ENCODE measurements around the gene ABHD17B.

ABHD17B gene

DNA sequence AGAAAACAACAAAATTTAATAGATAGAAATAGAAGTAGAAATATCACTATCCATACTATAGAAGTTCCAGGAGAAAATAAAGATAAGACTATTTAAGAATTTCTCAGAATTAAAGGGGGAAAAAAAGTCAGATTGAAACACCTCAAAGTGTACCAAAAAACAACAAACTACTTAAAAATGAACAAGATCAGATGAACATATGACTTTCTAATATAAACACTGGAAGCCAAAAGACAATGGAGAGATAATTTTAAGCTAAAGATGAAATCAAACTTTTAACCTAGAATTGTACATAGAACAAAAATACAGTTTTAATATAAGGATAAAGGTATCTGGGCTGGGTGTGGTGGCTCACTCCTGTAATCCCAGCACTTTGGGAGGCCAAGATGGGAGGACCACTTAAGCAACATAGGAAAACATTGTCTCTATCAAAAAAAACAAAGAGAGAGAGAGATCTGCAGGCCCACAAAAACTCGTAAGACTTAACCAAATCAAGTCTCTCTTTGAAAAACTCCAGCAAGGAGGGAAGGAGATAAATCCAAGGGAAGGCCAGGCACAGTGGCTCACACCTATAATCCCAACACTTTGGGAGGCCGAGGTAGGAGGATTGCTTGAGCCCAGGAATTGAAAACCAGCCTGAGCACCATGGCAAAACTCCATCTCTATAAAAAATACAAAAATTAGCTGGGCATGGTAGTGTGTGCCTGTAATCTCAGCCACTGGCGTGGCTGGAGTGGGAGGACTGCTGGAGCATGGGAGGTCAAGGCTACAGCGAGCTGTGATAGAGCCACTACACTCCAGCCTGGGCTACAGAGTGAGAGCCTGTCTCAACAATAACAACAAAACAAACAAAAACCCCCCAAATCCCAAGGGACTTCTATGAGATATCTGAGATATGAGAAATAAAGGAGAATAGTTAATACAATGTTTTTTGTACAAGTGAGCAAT, 32.4 kb downstream of the ABHD17B start:
- H3K4me1 Mint-ChIP-seq = no peaks in the 10 kb centered on the region
- no peak for DNase-seq
- no peak for TF ChIP-seq CTCF (IDR thresholded peaks at IDR 0.05)
- H3K27ac Mint-ChIP-seq = no peak overlapping the region
- H3K27me3 Mint-ChIP-seq (ENCODE audit: low read depth, poor library complexity) = peaks cover 4% of the 10 kb centered on the region
- no peak overlapping the region for H3K4me3 Mint-ChIP-seq
- peaks cover 75% of the 10 kb centered on the region for H3K9me3 Mint-ChIP-seq
- H3K36me3 Mint-ChIP-seq (ENCODE audit: low read depth) = peaks cover 92% of the 10 kb centered on the region

GRCh38 chr9:71876829-71877228, 34.2 kb downstream of the ABHD17B start:
- H3K4me3 Mint-ChIP-seq = no peak overlapping the region
- DNase-seq = no peak
- H3K36me3 Mint-ChIP-seq (ENCODE audit: low read depth) = peaks cover 79% of the 10 kb centered on the region
- TF ChIP-seq CTCF (IDR thresholded peaks at IDR 0.05) = no peak
- peaks cover 4% of the 10 kb centered on the region for H3K27me3 Mint-ChIP-seq (ENCODE audit: low read depth, poor library complexity)
- peaks cover 57% of the 10 kb centered on the region for H3K9me3 Mint-ChIP-seq
- no peak overlapping the region for H3K27ac Mint-ChIP-seq
- H3K4me1 Mint-ChIP-seq = no peaks in the 10 kb centered on the region

DNA sequence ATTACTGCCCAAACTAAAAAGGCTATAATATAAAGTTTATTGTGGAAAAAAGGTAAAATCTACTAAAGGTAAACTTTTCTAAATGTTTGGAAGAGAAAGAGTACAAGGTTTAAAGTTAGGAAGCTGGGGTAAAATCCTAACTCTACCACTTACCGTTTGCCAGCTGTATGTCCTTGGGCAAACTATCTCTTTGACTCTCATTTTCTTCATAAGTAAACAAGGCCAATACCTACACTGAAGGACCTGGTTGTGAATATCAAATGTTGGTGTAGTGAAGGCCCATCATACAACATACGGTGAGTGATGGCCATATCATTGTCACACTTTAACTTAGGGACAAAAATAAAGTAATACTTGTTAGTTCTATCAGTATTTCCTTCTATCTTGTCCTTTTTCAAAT, 34.9 kb downstream of the ABHD17B start:
- no peaks in the 10 kb centered on the region for H3K4me1 Mint-ChIP-seq
- TF ChIP-seq CTCF (IDR thresholded peaks at IDR 0.05) = no peak
- H3K36me3 Mint-ChIP-seq (ENCODE audit: low read depth) = peaks cover 74% of the 10 kb centered on the region
- no peaks in the 10 kb centered on the region for H3K27me3 Mint-ChIP-seq (ENCODE audit: low read depth, poor library complexity)
- peaks cover 50% of the 10 kb centered on the region for H3K9me3 Mint-ChIP-seq
- no peak overlapping the region for H3K27ac Mint-ChIP-seq
- H3K4me3 Mint-ChIP-seq = no peak overlapping the region
- no peak for DNase-seq

DNA sequence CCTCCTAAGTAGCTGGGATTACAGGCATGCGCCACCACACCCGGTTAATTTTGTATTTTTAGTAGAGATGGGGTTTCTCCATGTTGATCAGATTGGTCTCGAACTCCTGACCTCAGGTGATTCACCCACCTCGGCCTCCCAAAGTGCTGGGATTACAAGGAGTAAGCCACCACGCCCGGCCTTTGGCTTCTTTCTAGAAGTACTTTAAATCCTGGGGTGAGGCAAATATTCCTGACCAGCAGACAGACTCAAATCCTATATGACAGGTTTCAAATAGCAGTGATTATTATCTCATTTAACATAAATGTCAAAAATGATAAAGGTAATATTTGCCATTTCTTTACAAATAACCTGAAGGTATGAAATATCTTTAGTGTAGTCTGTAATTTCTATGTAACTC, 35.6 kb downstream of the ABHD17B start:
- no peaks in the 10 kb centered on the region for H3K27me3 Mint-ChIP-seq (ENCODE audit: low read depth, poor library complexity)
- H3K36me3 Mint-ChIP-seq (ENCODE audit: low read depth) = peaks cover 73% of the 10 kb centered on the region
- no peak for DNase-seq
- no peak overlapping the region for H3K27ac Mint-ChIP-seq
- no peak overlapping the region for H3K4me3 Mint-ChIP-seq
- TF ChIP-seq CTCF (IDR thresholded peaks at IDR 0.05) = no peak
- H3K4me1 Mint-ChIP-seq = no peaks in the 10 kb centered on the region
- H3K9me3 Mint-ChIP-seq = peaks cover 42% of the 10 kb centered on the region

GRCh38 chr9:71863631-71864030, 47.4 kb downstream of the ABHD17B start:
- no peak overlapping the region for H3K27ac Mint-ChIP-seq
- H3K9me3 Mint-ChIP-seq = peaks cover 24% of the 10 kb centered on the region
- no peak for DNase-seq

More at GRCh38 chr9:71863631-71864030, 47.4 kb downstream of the ABHD17B start:
- no peak for TF ChIP-seq CTCF (IDR thresholded peaks at IDR 0.05)
- H3K27me3 Mint-ChIP-seq (ENCODE audit: low read depth, poor library complexity) = no peaks in the 10 kb centered on the region
- H3K36me3 Mint-ChIP-seq (ENCODE audit: low read depth) = peaks cover 83% of the 10 kb centered on the region
- H3K4me1 Mint-ChIP-seq = no peaks in the 10 kb centered on the region
- H3K4me3 Mint-ChIP-seq = no peak overlapping the region
